HG03469 (cell line): ENCODE results near the gene ERCC6L2.

Source experiments
- ATAC-seq: cut with Tn5 transposase; IDR thresholded peaks from one replicate; pipeline ENCODE4 v1.9.1; 2021; ENCODE audit warnings: mild to moderate bottlenecking, moderate library complexity, moderate number of reproducible peaks; ENCODE audit not compliant: unreplicated experiment

The ERCC6L2 gene, protein sequence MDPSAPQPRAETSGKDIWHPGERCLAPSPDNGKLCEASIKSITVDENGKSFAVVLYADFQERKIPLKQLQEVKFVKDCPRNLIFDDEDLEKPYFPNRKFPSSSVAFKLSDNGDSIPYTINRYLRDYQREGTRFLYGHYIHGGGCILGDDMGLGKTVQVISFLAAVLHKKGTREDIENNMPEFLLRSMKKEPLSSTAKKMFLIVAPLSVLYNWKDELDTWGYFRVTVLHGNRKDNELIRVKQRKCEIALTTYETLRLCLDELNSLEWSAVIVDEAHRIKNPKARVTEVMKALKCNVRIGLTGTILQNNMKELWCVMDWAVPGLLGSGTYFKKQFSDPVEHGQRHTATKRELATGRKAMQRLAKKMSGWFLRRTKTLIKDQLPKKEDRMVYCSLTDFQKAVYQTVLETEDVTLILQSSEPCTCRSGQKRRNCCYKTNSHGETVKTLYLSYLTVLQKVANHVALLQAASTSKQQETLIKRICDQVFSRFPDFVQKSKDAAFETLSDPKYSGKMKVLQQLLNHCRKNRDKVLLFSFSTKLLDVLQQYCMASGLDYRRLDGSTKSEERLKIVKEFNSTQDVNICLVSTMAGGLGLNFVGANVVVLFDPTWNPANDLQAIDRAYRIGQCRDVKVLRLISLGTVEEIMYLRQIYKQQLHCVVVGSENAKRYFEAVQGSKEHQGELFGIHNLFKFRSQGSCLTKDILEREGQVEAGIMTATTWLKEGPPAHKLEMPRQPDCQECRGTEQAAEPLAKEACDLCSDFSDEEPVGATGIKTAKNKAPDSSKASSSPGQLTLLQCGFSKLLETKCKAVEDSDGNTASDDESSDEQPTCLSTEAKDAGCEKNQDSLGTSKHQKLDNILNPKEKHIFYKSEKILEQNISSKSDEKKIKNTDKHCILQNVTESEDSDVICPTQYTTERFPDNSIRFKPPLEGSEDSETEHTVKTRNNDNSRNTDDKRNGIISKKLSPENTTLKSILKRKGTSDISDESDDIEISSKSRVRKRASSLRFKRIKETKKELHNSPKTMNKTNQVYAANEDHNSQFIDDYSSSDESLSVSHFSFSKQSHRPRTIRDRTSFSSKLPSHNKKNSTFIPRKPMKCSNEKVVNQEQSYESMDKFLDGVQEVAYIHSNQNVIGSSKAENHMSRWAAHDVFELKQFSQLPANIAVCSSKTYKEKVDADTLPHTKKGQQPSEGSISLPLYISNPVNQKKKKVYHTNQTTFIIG (N-terminal part only)

DNA sequence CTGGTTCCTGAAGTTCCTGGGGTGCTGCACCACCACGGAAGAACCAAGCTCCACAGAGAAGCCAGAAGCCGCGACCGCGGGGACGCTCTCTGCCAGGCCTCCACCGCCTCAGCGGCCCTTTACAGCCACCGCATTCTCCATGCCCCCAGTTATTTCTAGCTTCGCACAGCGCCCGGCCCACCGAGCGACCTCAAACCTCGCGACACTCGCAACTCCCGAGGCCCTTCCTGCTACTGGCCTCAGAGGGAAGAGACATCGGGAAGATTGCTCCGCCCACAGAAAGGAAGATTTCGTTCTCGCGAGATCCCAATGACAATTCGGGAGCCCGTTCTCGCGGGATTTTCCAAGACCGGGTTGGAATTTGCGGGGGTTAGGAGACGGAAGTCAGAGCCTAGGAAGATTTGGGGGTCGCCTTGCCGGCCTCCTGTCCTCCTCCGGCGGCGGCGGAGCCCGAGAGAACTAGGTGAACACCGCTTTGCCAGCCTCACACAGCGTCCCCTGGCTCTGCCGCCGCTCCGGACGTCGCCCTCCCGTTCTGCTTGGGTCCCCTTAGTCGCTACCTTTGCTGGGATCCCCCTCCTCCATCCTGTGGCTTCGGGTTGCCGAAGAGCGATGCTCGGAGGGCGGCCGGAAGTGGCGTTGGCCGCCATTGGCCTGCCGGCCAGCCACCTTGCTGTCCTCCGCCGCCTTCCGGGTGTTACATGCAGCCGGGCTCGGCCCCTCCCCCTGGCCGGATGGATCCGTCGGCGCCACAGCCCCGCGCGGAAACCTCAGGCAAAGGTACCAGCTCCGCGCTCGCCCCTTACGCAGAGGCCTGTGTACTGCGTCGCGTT is at the start of gene ERCC6L2:
TSS of gene ERCC6L2 (plus strand) at position 387 of the 833 bp plus-strand sequence. CDS start at position 735, 348 bp downstream.
- ATAC-seq = peak; percentile 63

DNA sequence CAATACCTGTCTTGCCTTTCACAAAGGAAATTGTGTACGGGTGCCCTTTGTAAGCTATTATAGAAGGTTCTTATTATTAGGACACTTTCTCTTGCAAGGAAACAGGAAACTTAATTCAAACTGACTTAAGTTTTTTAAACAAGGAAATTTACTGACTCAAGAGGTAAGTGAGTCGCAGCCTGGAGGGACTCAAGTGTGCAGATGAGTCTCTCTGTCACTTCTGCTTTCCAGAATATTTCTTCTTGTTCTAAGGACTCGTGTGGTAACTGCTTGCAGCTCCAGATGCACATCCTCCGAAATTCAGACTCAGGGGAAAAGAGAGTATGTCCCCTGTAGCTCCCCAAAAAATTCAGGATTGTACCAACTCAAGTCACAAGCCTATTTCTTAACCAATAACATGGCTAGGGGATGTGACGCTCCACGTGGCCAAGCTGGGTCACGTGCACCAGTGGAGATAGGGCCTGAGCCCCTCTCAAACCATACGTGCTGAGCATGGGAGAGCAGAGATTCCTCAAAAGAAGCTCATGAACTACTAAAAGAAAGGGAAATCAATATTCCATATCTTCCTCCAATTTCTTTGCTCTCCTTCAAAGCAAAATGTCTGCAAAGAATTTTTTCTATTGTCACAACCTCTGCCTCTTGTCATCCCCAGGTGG is 49.2 kb upstream of the ERCC6L2 start:
- ATAC-seq = no peak

DNA sequence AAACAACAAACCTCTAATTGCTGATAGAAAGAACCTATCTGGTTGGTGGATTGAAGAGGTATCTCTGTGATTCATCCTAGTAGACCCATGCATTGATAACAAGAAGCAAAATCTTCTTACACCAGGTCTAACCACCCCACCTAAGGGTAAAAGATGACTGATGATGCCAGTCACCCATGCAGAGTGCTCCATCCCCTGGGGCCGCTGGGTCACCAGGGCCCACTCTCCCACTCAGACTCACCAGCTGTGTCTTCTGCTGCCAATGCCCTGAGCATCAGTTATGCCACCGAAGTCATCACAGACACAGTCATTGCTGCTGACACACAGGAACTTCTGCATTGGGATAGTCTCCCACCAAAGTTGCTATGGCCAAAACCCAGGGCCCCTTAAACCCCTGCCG is 44.7 kb upstream of the ERCC6L2 start:
- ATAC-seq = no peak

DNA sequence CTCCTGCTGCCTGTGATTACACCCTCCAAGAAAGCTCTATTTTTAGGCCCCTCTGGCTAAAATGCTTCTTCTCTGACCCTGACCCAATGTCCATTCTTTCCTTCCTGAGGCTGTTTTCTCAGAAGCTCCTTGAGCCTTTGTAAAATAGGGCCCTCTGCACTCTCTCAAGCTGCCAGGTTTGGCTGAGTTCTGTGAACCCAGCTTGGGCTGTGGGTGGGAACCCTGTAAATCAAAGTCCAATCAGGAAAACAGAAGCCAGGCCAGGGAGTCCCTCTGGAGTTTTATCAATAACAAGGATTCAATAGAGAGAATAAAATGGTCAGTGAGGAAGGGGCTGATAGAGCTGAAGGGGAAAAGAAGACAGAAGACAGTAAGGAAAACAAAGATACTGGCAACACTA is 43.7 kb upstream of the ERCC6L2 start:
- ATAC-seq = no peak

DNA sequence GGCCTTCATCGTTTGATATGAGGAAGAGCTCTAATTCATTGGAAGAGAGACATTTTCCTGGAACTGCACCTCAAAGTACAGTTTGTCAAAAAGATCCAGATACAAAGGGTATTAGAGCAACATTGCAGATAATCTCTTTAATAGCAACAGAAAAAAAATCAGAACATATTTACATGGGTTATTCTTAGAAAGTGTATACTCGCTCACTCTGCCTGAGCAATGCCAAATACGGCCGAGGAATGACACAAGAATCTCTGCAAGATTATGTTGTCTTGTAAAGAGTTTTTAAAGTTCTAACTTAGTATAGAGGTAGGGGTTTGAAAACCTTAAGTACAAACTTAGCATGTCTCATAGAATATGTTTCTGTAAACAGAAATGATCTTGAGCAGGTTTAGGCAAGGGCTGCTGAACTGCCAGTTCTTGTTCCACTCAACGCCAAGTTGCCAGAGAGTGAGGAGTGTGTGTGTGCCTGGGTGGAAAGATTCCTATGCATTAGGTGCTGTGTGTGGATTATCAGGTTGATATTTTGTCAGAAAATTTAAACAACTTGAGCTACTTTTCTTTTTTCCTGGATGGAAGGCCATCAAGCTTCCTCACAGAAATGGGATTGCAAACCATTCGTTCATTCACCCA is 41.8 kb upstream of the ERCC6L2 start:
- ATAC-seq = no peak

DNA sequence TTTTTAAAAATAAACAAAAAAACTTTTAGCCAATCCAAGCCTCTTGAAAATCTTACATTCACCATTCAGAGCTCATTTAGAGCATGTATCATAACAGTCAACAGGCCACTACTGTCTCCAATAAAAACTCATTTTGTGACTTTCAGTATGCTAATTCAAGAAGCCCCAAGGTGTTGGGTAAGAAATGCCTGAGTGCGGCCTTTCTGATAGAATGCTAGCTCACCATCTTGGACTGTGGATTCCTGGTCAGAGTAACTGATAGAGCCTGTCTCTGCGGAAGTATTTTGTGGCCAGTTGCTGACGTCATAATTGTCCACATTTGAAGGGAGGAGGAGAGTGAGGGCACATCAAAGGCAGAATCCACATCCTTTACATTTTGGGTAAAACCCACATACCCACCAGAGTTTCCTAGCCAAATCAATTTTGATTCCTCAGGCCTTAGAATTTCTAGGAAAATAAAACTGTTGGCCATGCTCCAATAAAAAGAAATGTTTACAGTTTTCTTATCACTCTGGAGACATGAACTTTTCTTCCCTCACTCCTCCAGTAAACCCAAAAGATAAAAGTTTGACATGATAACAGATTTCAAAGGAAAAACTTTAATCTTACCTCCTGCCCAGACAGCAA is 41.1 kb upstream of the ERCC6L2 start:
- ATAC-seq = no peak

DNA sequence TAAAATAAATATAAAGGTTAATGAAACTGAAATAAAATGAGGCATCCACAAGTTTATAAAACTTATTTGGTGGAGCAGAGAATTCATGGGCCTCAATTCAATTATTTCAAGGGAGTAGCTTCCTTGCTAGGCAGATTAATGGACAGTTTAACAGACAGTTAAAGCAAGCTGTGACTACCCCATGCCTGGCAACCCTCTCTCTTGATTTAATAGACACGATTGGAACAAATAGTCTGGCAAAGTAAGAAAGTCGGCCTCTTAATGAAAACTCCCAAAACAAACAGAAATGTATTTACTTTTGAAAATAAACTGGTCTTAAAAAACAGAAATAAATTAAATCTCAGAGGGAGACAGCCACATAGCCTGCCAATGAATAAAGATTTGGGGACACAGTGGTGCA is 40.1 kb upstream of the ERCC6L2 start:
- ATAC-seq = no peak

DNA sequence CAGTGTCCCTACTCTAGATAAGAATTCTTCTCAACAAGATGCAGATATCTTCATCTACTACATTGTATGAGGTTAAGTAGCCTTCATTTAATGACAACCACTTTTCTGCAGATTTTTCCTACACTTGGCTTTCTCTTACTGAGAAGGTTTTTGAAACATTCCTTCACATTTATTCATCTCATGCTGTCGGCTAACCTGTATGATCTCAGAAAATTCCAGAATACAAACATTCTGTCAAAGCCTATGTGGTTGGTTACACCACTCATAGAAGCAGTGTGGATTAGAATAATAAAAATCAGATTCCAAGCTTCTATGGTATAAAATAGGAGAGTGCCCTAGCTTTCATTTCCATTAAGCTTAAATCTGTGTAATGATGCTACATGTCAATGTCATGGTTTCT is 39.4 kb upstream of the ERCC6L2 start:
- no peak for ATAC-seq

DNA sequence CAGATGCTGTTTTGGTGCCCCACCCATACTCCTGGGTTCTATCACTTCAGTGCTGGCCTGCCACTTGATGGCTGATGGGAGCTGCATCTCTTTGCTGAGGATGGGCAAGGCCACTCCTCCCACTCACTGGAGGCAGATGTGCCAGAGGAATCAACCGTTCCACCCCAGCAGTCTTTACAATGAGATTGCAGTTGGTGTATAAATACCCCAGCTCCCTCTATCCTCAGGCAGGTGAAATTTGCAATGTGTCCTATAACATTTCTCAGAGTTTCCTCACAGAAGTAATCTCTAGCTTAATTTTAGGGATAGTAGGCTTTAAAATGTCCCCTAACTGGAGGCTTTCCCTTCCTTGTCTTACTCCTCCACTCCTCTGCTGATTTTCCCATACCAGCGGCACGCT is 36.5 kb upstream of the ERCC6L2 start:
- no peak for ATAC-seq

DNA sequence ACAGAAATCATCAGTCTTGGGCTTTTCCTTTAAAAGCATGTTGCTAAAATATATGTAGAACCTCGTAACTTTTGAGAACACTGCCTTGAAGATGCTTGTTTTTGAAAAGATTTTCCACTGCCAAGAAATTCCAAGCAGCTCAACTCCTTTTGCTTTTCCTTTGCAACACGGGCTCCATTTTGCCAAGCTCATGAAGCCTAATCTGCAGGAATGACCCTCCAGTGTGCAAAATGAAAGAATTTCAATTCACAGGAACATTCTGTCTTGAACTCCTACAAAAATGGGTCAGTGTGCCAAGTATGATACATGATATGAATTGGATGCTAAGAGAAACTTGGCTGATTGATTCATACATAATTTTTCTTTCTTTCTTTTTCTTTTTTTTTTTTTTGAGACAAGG is 35.4 kb upstream of the ERCC6L2 start:
- ATAC-seq = no peak

DNA sequence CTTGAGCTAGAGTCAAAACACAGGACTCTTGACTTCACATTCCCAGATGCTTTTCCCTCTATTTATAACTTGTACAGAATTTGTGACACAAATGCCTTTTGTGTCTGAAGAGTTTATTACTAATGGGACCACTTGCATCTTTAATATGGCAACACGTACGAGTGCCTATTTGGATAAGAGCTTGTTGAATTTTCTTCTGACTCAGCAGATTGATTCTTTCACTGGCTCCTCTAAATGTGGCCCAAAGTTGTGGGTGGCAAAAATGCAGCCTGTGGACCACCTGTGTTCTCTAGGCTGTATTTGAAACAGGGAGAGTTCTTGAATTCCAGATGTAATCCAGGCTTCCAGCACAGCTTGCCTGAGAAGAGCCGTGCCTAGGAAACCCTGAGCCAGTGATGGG is 34.1 kb upstream of the ERCC6L2 start:
- ATAC-seq = no peak

DNA sequence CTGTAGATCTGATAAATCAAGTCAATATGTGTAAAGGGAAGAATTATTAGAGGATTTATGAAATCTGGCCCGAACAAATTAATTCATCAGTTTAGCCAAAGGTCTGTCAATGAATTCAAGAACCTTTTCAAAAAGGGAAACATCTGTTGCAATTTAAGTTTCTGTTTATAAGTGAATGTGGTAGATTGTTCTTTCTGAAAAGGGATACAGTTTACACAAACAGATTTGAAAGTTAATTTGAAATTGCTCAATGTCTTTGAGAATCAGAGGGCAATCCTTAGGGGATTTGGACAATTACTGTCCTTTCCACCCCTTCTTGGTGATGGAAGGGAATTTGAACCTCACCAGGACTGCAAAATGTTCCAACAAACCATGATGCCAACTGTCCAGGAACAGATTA is 29.7 kb upstream of the ERCC6L2 start:
- no peak for ATAC-seq

DNA sequence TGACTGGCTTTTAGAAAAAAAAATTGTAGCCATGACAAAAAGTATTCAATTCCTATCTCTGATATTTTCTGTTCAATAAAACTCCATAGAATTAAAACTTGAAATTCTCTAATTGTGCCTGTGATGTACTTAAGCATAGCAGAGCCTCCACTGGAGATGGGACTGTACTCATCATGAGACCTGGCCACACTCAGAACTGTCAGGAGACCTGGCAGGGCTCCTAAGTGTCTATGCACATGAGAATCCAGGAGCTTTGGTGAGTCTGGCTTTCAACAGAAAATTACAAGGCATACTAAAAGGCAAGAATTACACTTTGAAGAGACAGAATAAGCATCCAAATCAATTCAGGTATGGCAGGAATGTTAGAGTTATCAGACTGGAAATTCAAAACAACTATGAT is 26.7 kb upstream of the ERCC6L2 start:
- ATAC-seq = no peak

DNA sequence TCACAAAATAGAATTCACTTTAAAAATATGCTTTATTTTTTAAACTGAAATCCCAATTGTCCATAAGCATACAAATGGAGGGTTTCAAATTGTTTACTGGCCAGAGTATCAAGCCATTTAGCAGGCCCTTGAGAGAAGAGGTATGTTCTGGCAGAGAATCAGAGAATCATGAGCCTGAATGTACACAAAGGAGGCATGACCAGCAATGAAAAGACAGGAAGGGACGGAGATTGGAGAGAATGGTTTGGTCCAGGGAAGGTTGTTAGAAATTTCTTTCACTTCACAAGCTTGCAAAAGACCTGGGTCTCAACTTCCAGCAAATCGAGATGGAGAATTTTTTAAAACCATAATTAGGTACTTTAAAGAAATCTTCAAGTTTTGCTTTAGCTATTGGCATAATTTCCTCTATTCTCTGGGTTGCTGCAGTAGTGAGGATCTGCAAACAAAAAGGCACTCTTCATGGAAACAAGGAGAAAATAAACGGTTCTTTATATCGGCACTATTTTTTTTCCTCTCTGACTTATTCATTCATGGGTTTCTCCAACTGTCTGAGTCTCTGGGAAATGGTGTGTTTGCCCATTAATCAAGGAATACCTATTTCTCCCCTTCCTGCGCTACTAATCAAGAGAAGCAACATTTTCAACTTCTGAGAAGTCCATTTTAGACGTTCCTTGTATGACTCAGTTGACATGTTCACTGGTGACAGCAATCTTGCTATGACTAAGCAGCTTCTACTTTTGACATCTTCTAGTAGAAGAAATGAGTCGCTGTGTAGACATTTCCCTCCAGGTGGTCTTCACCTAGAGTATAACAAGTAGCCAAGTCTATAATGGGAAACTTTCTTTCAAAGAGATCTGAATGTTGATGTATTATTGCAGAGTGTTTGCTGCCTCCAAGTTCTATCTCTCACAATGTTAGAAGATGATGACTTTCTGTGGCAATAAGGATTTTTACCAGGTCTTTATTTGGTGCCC is 23.1 kb upstream of the ERCC6L2 start:
- ATAC-seq = peak; percentile 89

DNA sequence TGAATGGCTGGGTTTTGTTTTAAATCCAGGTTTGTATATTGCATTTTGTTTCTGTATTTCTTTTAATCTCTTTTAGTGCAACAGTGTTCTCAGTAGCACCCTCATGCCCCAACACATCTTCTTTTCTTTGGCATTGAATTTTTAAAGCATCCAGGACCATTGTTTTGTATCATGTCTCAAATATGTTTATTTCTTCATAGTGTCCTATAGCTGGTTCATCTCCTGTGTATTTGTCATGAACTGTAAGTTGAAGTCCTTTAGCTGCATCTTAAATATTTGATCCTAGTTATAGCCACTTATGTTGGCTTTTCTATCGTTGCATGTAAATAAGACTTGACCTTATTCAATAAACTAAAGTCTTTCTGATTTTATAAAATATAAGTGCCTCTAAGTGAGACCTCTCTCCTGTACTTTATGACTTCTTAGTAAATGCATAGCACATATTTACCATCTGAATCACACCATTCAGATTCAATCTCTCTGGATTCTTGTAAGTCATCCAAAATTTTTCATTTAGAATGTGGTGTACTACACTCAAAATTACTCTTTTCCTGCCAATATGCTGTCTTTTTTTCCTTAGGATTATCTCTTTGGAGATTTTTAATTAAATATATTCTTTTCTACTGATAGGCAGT is 21.0 kb upstream of the ERCC6L2 start:
- ATAC-seq = no peak

DNA sequence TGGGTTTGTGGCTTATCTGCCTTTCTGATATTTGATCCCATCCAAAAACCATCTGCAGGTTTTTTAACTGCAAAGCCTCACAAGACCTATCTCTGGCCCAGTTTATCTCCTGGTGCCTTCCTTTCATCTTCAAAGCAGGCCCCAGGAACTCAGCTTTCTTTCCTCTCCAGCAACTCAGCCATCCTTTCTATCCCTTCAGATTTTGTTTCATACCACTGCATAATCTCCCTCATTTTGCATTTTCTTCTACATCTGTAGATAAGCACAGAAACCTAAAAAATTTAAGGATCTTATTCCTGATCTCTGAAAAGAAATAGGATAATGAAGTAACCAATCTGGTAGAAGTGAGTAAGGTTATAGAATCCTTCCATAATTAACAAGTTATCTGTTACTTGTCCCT is 19.5 kb upstream of the ERCC6L2 start:
- ATAC-seq = no peak

DNA sequence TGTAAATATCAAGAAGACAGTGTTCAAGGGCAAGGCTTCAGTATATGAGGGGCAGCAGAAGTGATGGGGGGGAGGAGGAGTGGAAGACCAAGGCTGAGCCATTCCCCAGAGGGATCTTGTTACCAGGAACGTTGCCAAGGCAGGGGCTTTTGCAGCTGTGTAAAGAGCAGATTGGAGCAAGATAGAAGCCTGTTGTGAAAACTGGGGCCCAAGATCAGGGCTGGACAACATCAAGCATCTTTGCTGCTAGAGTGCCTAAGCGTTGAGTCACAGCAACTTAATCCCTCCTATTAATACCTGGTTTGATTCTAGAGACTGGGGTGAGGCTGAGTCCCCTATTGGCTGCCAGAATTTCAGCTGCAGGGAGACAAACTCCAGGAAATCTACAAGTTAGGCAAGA is 18.4 kb upstream of the ERCC6L2 start:
- ATAC-seq = no peak
